Measurements from ENCODE around the gene SHBG.

The SHBG gene

GRCh38 chr17:7651097-7651664, 21.2 kb downstream of the SHBG start:
- DNase-seq, result no peak
- no peaks in the 10 kb centered on the region for H3K9me3 Mint-ChIP-seq
- H3K27ac Mint-ChIP-seq, result no peak overlapping the region
- no peak for ATAC-seq
- peaks cover 45% of the 10 kb centered on the region for H3K27me3 Mint-ChIP-seq
- no peaks in the 10 kb centered on the region for H3K36me3 Mint-ChIP-seq (ENCODE audit: low read depth)
- peaks cover 9% of the 10 kb centered on the region for H3K4me1 Mint-ChIP-seq
- peak overlapping the region; percentile 66 for H3K4me3 Mint-ChIP-seq

GRCh38 chr17:7651665-7652387, 21.9 kb downstream of the SHBG start:
- Mint-ChIP-seq H3K9me3 (no peaks in the 10 kb centered on the region), H3K36me3 (ENCODE audit: low read depth) (no peaks in the 10 kb centered on the region), H3K4me1 (peaks cover 9% of the 10 kb centered on the region), H3K27ac (no peak overlapping the region), H3K27me3 (peaks cover 43% of the 10 kb centered on the region), H3K4me3 (no peak overlapping the region)
- no peak for ATAC-seq
- no peak for DNase-seq

GRCh38 chr17:7652388-7653356, 22.7 kb downstream of the SHBG start:
- H3K36me3 Mint-ChIP-seq (ENCODE audit: low read depth), result no peaks in the 10 kb centered on the region
- H3K27ac Mint-ChIP-seq, result no peak overlapping the region
- H3K4me1 Mint-ChIP-seq, result peaks cover 9% of the 10 kb centered on the region
- H3K9me3 Mint-ChIP-seq, result no peaks in the 10 kb centered on the region
- H3K4me3 Mint-ChIP-seq, result no peak overlapping the region
- H3K27me3 Mint-ChIP-seq, result peaks cover 39% of the 10 kb centered on the region
- ATAC-seq, result no peak
- no peak for DNase-seq

GRCh38 chr17:7654832-7655540, 25.1 kb downstream of the SHBG start:
- Mint-ChIP-seq H3K4me1 (peaks cover 6% of the 10 kb centered on the region), H3K36me3 (ENCODE audit: low read depth) (no peaks in the 10 kb centered on the region), H3K4me3 (no peak overlapping the region), H3K27ac (no peak overlapping the region), H3K27me3 (peaks cover 28% of the 10 kb centered on the region), H3K9me3 (no peaks in the 10 kb centered on the region)
- ATAC-seq (no peak), DNase-seq (no peak)

- no peak overlapping the region for H3K4me3 Mint-ChIP-seq
- ATAC-seq (no peak), DNase-seq (no peak)
- peaks cover 24% of the 10 kb centered on the region for H3K27me3 Mint-ChIP-seq
- H3K4me1 Mint-ChIP-seq, result peaks cover 1% of the 10 kb centered on the region
- H3K9me3 Mint-ChIP-seq, result no peaks in the 10 kb centered on the region
- H3K27ac Mint-ChIP-seq, result no peak overlapping the region
- no peaks in the 10 kb centered on the region for H3K36me3 Mint-ChIP-seq (ENCODE audit: low read depth)
Measured at GRCh38 chr17:7655541-7655840, 25.6 kb downstream of the SHBG start.

GRCh38 chr17:7656958-7657609, 27.1 kb downstream of the SHBG start:
- Mint-ChIP-seq H3K9me3 (no peaks in the 10 kb centered on the region), H3K27ac (no peak overlapping the region), H3K4me1 (no peaks in the 10 kb centered on the region), H3K27me3 (peaks cover 13% of the 10 kb centered on the region), H3K4me3 (no peak overlapping the region), H3K36me3 (ENCODE audit: low read depth) (no peaks in the 10 kb centered on the region)
- DNase-seq, result no peak
- no peak for ATAC-seq

- peaks cover 10% of the 10 kb centered on the region for H3K36me3 Mint-ChIP-seq (ENCODE audit: low read depth)
- no peaks in the 10 kb centered on the region for H3K9me3 Mint-ChIP-seq
- DNase-seq (no peak), ATAC-seq (no peak)
- H3K27me3 Mint-ChIP-seq, result no peaks in the 10 kb centered on the region
- no peak overlapping the region for H3K4me3 Mint-ChIP-seq
- no peak overlapping the region for H3K27ac Mint-ChIP-seq
- no peaks in the 10 kb centered on the region for H3K4me1 Mint-ChIP-seq
Measured at GRCh38 chr17:7667656-7668406, 37.9 kb downstream of the SHBG start.

GRCh38 chr17:7668482-7668881, 38.5 kb downstream of the SHBG start:
- Mint-ChIP-seq H3K9me3 (no peaks in the 10 kb centered on the region), H3K4me3 (no peak overlapping the region), H3K27me3 (no peaks in the 10 kb centered on the region), H3K36me3 (ENCODE audit: low read depth) (peaks cover 16% of the 10 kb centered on the region), H3K27ac (no peak overlapping the region), H3K4me1 (no peaks in the 10 kb centered on the region)
- ATAC-seq (no peak), DNase-seq (no peak)

GRCh38 chr17:7673239-7673638, 43.3 kb downstream of the SHBG start:
- Mint-ChIP-seq H3K27me3 (no peaks in the 10 kb centered on the region), H3K4me1 (no peaks in the 10 kb centered on the region), H3K4me3 (no peak overlapping the region), H3K36me3 (ENCODE audit: low read depth) (peaks cover 39% of the 10 kb centered on the region), H3K27ac (no peak overlapping the region), H3K9me3 (peaks cover 5% of the 10 kb centered on the region)
- no peak for ATAC-seq
- peak; percentile 45 for DNase-seq

- H3K4me1 Mint-ChIP-seq, result no peaks in the 10 kb centered on the region
- no peak overlapping the region for H3K4me3 Mint-ChIP-seq
- H3K27me3 Mint-ChIP-seq, result no peaks in the 10 kb centered on the region
- DNase-seq (no peak), ATAC-seq (no peak)
- no peak overlapping the region for H3K27ac Mint-ChIP-seq
- peaks cover 39% of the 10 kb centered on the region for H3K36me3 Mint-ChIP-seq (ENCODE audit: low read depth)
- peaks cover 5% of the 10 kb centered on the region for H3K9me3 Mint-ChIP-seq
Measured at GRCh38 chr17:7674934-7675333, 45.0 kb downstream of the SHBG start.

GRCh38 chr17:7676533-7676932, 46.6 kb downstream of the SHBG start:
- H3K9me3 Mint-ChIP-seq, result peaks cover 5% of the 10 kb centered on the region
- DNase-seq (no peak), ATAC-seq (no peak)
- peaks cover 33% of the 10 kb centered on the region for H3K36me3 Mint-ChIP-seq (ENCODE audit: low read depth)
- H3K4me3 Mint-ChIP-seq, result no peak overlapping the region
- H3K4me1 Mint-ChIP-seq, result no peaks in the 10 kb centered on the region
- no peak overlapping the region for H3K27ac Mint-ChIP-seq
- no peaks in the 10 kb centered on the region for H3K27me3 Mint-ChIP-seq

- no peak for ATAC-seq
Measured at GRCh38 chr17:7677388-7678067, 47.6 kb downstream of the SHBG start.

More at GRCh38 chr17:7677388-7678067, 47.6 kb downstream of the SHBG start:
- Mint-ChIP-seq H3K9me3 (peaks cover 5% of the 10 kb centered on the region), H3K4me3 (no peak overlapping the region), H3K36me3 (ENCODE audit: low read depth) (peaks cover 30% of the 10 kb centered on the region), H3K27ac (no peak overlapping the region), H3K27me3 (no peaks in the 10 kb centered on the region), H3K4me1 (peaks cover 2% of the 10 kb centered on the region)
- DNase-seq, result no peak

Measured in activated naive CD8-positive, alpha-beta T cell treated with anti-CD3 and anti-CD28 coated beads, Interleukin-2, amount 50 U/mL, for 24 hours (primary cell).